GM18498 (cell line): ENCODE measurements around the gene ACCSL.
A peak's percentile ranks its signal among the peaks of the same experiment; 100 is the strongest.

ENCODE experiments used
- ATAC-seq: cut with Tn5 transposase; IDR thresholded peaks from one replicate; pipeline ENCODE4 v1.9.1; 2021; ENCODE audit warnings: mild to moderate bottlenecking, moderate library complexity; ENCODE audit not compliant: unreplicated experiment

Gene ACCSL

GRCh38 chr11:44049832-44050231 is 2.1 kb downstream of the ACCSL start:
- ATAC-seq, result no peak

DNA sequence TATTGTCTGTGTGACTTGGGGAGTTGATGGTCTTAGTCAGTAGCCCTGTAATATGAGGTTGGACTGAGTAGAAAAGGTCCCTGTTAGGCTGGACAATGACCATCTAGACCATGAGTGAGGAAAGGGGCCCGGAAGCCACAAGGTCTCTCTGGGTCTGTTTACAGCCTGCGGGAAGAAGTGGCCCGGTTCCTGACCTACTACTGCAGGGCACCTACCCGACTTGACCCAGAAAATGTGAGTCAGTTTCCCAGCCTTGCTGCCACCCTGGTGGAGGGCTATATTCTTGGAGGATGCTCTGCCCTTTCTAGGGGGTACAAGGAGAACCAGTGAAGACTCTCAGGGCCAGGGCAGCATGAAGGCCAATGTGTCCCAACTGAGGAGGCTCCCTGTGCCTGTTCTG is 3.4 kb downstream of the ACCSL start:
- ATAC-seq, result no peak

GRCh38 chr11:44057340-44057739 is 9.6 kb downstream of the ACCSL start:
- ATAC-seq, result no peak

- ATAC-seq, result no peak
These were observed 10.5 kb downstream of the ACCSL start for GRCh38 chr11:44058275-44058674.

DNA sequence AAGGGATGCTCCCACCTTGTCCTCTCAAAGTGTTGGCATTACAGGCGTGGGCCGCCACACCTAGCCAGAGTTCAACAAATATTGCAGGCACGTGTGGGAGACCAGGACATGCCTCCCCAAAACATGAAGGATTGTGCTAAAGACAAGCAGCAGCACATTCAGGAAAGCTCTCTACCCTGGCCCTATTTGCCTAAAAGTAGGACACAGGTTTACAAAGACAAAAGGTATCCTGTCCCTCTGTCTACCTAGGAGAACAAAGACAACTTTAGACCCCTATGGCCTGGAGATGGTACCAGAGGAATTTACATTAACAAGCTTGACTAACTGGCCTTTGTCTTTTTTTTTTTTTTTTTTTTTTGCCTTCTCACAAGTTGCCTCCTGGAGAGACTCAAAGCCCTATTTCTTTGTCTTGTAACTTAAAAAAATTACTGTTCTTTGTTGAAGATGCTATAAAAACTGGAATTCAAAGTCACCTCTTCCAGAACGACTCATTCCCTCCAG is 17.4 kb downstream of the ACCSL start:
- ATAC-seq, result no peak

- peak; percentile 99 for ATAC-seq
These were observed 18.3 kb downstream of the ACCSL start, which contains the start of gene ACCS for GRCh38 chr11:44065841-44066731. TSS of gene ACCS (plus strand) at chr11:44066270. CDS start at chr11:44067628, 1,358 bp downstream.

- ATAC-seq, result no peak
These were observed 19.0 kb downstream of the ACCSL start for GRCh38 chr11:44066732-44067141.

DNA sequence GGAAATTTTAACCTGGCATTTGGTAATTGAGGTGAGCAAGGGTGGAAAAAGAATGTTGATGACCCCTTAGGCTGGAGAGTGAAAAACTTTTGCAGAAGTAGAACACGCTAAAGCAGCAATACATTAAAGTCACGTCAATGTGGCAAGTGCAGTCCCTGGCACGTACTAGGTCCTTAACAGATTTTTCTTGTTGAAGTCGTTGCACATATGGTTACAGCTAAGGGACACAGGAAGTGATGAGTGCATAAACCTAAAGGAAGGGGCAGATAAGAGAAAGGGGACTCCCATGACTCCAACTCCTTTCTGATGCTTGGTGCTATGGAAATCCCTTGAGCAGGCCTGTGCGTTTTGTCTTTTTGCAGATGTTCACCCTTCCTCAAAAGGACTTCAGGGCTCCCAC is 19.5 kb downstream of the ACCSL start:
- ATAC-seq, result no peak

DNA sequence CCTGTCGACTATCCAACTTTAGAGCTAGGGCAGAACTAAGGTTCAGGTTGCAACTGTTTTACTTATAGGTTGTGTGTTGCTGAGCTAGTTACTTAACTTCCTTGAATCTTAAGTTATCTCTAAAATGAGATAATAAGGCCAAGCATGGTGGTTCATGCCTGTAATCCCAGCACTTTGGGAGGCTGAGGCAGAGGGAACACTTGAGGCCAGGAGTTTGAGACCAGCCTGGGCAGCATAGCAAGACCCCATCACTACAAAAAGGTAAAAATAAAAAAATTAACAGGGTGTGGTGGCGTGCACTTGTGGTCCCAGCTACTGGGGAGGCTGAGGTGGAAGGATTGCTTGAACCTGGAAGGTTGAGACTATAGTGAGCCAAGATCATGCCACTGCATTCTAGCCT is 20.4 kb downstream of the ACCSL start:
- no peak for ATAC-seq

DNA sequence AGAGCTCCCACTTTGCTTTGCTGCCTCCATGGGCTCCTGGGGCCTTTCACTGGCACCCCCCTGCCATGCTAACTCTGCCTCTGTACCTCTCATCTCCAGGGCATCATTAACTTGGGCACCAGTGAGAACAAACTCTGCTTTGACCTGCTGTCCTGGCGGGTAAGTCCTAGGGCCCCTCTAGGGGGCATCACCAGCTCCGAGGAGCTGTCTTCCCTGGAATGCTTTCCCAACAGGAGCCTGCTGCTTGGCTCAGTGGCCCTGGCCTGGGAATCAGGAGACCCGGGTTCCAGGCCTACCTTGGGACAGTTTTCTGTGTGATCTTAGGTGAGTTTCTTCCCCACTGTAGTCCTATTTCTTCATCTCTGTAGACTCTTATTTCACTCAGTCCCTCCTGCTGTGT is 23.4 kb downstream of the ACCSL start:
- ATAC-seq, result no peak

GRCh38 chr11:44072757-44073658 is 25.2 kb downstream of the ACCSL start:
- no peak for ATAC-seq

GRCh38 chr11:44078794-44079193 is 31.0 kb downstream of the ACCSL start:
- no peak for ATAC-seq

GRCh38 chr11:44079376-44079775 is 31.6 kb downstream of the ACCSL start:
- ATAC-seq, result no peak

DNA sequence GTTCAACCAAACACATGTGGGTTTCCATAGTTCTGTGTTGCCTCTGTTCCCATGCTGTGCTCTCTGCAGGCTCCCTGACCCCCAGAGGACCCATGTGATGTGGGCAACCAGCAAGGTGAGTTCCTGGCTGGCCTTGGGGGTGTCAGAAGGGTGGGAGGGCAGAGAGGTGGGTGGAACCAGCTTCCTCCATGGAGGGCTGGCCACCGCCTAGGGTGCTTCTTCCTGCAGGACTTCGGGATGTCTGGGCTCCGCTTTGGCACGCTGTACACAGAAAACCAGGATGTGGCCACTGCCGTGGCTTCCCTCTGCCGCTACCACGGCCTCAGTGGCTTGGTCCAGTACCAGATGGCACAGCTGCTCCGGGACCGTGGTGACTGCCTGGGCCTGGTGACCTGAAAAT is 33.2 kb downstream of the ACCSL start:
- no peak for ATAC-seq

GRCh38 chr11:44082645-44083044 is 34.9 kb downstream of the ACCSL start:
- ATAC-seq, result no peak

DNA sequence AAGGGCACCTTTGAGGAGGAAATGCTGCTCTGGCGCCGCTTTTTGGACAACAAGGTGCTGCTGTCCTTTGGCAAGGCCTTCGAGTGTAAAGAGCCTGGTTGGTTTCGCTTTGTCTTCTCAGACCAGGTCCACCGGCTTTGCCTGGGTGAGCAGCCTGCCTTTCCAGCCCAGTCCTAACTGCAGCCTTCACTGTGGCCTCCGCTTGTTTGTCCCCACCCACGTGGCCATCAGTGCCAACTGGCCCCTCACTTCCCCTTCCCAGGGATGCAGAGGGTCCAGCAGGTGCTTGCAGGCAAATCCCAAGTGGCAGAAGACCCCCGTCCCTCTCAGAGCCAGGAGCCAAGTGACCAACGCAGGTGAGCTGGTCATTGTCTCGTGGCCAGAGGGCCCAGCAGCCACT is 35.7 kb downstream of the ACCSL start:
- ATAC-seq, result no peak

DNA sequence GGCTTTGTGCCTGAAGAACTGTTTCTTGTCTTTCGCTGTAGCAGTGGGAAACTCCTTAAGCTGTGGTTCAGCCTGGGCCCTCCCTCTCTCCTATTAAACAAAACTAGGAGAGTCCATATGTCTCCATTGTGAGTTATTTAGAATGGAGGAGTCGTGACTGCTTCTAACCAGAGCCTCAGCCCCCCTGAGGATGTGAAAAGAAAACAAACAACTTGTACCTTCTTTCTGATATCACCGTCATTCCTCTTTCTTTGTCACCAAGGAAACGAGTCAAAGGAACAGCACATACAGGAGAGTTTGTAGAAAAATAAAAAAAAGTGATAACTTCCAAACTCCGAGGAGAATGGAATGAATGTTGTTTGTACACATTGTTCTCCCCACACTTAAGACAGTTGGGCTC is 36.1 kb downstream of the ACCSL start:
- no peak for ATAC-seq

DNA sequence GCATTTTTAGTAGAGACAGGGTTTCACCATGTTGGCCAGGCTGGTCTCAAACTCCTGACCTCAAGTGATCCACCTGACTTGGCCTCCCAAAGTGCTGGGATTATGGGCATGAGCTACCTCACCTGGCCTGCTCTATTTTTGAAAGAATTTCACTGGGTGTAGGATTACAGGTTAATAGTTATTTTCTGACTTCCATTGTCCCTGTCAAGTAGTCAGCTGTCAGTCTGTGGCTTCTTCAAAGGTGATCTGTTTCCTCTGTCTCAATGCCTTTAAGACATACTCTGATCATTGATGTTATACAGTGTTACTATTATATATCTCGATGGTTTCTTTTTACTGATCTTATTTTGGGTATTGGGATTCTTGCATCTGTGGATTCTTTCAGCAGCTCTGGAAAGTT is 37.5 kb downstream of the ACCSL start:
- ATAC-seq, result no peak

- ATAC-seq, result no peak
These were observed 40.6 kb downstream of the ACCSL start for GRCh38 chr11:44088377-44088776.

GRCh38 chr11:44088871-44089270 is 41.1 kb downstream of the ACCSL start:
- ATAC-seq, result no peak

DNA sequence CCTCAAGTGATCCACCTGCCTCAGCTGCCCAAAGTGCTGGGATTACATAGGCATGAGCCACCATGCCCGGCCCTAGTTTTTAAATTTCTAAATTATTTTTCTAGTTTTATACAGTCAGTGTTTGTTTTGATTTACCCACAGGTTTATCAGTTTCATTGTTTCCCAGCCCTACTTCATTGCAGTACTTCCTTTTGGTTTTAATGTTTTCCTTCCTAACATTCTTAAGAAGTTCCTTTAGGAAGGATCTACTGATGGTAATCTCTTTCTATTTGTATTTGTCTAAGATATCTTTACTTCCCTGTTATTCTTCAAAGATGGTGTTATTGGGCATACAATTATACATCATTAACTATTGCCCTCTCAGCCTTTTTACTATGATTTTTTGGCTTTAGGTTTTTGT is 42.8 kb downstream of the ACCSL start:
- no peak for ATAC-seq
